Endodermal cell (in vitro differentiated cells): ENCODE data around the gene BRD4. TPM values are rescaled to one million over a fixed set of nuclear protein-coding genes. Genes with fewer than 3 reads are reported as not detected.

Experiments used
- DNase-seq: peaks from one replicate; pipeline ENCODE4 v3.0.0-alpha.2; 2017
- H3K27ac ChIP-seq: 2 replicates; pipeline ENCODE4 v1.5.1; 2013; ENCODE audit warnings: mild to moderate bottlenecking, low read depth, low read length, moderate library complexity
- H3K27me3 ChIP-seq: 2 replicates; pipeline ENCODE4 v1.6.1; 2013; ENCODE audit warnings: mild to moderate bottlenecking, low read length, moderate library complexity; ENCODE audit not compliant: insufficient read depth, control insufficient read depth, poor library complexity, severe bottlenecking
- H3K36me3 ChIP-seq: 2 replicates; pipeline ENCODE4 v1.7.0; 2013; ENCODE audit warnings: mild to moderate bottlenecking, low read length, moderate library complexity; ENCODE audit not compliant: control insufficient read depth, insufficient read depth
- H3K4me1 ChIP-seq: one replicate; pipeline ENCODE4 v1.7.0; 2013; ENCODE audit warnings: low read length; ENCODE audit not compliant: control insufficient read depth, insufficient read depth
- H3K4me3 ChIP-seq: 2 replicates; pipeline ENCODE4 v1.5.1; 2013; ENCODE audit warnings: mild to moderate bottlenecking, low read length, moderate library complexity
- H3K9ac ChIP-seq: 2 replicates; pipeline ENCODE4 v1.6.1; 2013; ENCODE audit warnings: mild to moderate bottlenecking, low read length, moderate library complexity; ENCODE audit not compliant: poor library complexity, severe bottlenecking; ENCODE audit errors: extremely low read depth
- H3K9me3 ChIP-seq: 2 replicates; pipeline ENCODE4 v1.6.1; 2013; ENCODE audit warnings: mild to moderate bottlenecking, low read length, moderate library complexity; ENCODE audit not compliant: control insufficient read depth
- H3K27ac Mint-ChIP-seq: 2 replicates; pipeline ENCODE4 v1.8.0; 2020; ENCODE audit warnings: mixed read lengths
- H3K27me3 Mint-ChIP-seq: 2 replicates; pipeline ENCODE4 v1.8.0; 2021; ENCODE audit warnings: mild to moderate bottlenecking, mixed read lengths; ENCODE audit not compliant: insufficient read depth
- H3K36me3 Mint-ChIP-seq: 2 replicates; pipeline ENCODE4 v1.8.0; 2020; ENCODE audit warnings: low read depth, mixed read lengths
- H3K4me1 Mint-ChIP-seq: 2 replicates; pipeline ENCODE4 v1.8.0; 2020; ENCODE audit warnings: mixed read lengths
- H3K4me3 Mint-ChIP-seq: 2 replicates; pipeline ENCODE4 v1.8.0; 2020; ENCODE audit warnings: mild to moderate bottlenecking, moderate library complexity, mixed read lengths
- H3K9me3 Mint-ChIP-seq: 2 replicates; pipeline ENCODE4 v1.8.0; 2020; ENCODE audit warnings: mild to moderate bottlenecking, mixed read lengths
- CTCF ChIP-seq: fragments of 200-600 bp; sonication (generic); conservative IDR thresholded peaks from 2 replicates; pipeline ENCODE4 v1.5.0; 2021; ENCODE audit warnings: antibody characterized with exemption, mild to moderate bottlenecking
- WGBS, 2 experiments: methylation state at CpG; one replicate each; pipeline versions ENCODE4 v1.1.5 to v1.1.7; 2013; ENCODE audit warnings: missing lambda C conversion rate in 2 of 2, mixed read lengths in 1 of 2; ENCODE audit not compliant: insufficient coverage in 1 of 2, insufficient read length in 1 of 2; 5-methylcytosine and 5-hydroxymethylcytosine counted together
- total RNA-seq, 2 donors: library from RNA; stranded (reverse); fragmentation: NEBNext Ultra II Directional in 1 of 2; extraction: Animal tissue kit (Norgen Biotek cat#: 25700) in 1 of 2; gene quantifications; 2 replicates in 1 of 2; 3 replicates in 1 of 2; pipeline ENCODE4 v1.2.1, GENCODE V29; 2021

BRD4 gene
- total RNA-seq, 2 donors from 2014 or later = 149 to 156 TPM

GRCh38 chr19:15288146-15288963 is 44.0 kb downstream of the BRD4 start:
- Histone ChIP-seq H3K27me3 (no peaks in the 10 kb centered on the region), H3K36me3 (no peaks in the 10 kb centered on the region), H3K4me1 (peaks cover 18% of the 10 kb centered on the region), H3K9me3 (no peaks in the 10 kb centered on the region), H3K9ac (no peak overlapping the region), H3K4me3 (no peak overlapping the region), H3K27ac (peak overlapping the region; percentile 42)
- Mint-ChIP-seq H3K36me3 (no peaks in the 10 kb centered on the region), H3K4me1 (peaks cover 72% of the 10 kb centered on the region), H3K9me3 (no peaks in the 10 kb centered on the region), H3K27ac (peak overlapping the region; percentile 80), H3K4me3 (no peak overlapping the region), H3K27me3 (no peaks in the 10 kb centered on the region)
- no peak for TF ChIP-seq CTCF
- no peak for DNase-seq
- WGBS, 2 experiments = 88 to 95% methylated on average over 6 to 14 of the region's 14 CpGs

DNA sequence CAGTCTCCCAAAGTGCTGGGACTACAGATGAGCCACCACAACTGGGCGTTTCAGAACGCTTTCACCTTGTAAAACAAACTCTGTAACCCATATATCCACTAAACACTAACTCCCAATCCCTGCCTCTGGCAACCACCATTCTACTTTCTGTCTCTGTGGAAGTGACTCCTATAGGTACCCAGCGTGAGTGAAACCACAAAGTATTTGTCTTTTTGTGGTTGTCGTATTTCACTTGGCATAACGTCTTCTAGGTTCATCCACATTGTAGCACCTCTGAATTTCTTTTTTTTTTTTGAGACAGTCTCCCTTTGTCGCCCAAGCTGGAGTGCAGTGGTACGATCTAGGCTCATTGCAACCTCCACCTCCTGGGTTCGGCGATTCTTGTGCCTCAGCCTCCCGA is 44.8 kb downstream of the BRD4 start:
- H3K4me3 ChIP-seq = no peak overlapping the region
- no peaks in the 10 kb centered on the region for H3K9me3 Mint-ChIP-seq
- no peaks in the 10 kb centered on the region for H3K36me3 Mint-ChIP-seq
- no peak for DNase-seq
- no peaks in the 10 kb centered on the region for H3K27me3 ChIP-seq
- peaks cover 20% of the 10 kb centered on the region for H3K4me1 ChIP-seq
- no peak overlapping the region for H3K9ac ChIP-seq
- no peak overlapping the region for H3K27ac ChIP-seq
- H3K36me3 ChIP-seq = no peaks in the 10 kb centered on the region
- no peak overlapping the region for H3K4me3 Mint-ChIP-seq
- H3K27me3 Mint-ChIP-seq = no peaks in the 10 kb centered on the region
- no peaks in the 10 kb centered on the region for H3K9me3 ChIP-seq
- H3K4me1 Mint-ChIP-seq = peaks cover 70% of the 10 kb centered on the region
- WGBS, 2 experiments = 96 to 97% methylated on average over 9 to 10 of the region's 10 CpGs
- TF ChIP-seq CTCF = no peak
- H3K27ac Mint-ChIP-seq = peak overlapping the region; percentile 5

DNA sequence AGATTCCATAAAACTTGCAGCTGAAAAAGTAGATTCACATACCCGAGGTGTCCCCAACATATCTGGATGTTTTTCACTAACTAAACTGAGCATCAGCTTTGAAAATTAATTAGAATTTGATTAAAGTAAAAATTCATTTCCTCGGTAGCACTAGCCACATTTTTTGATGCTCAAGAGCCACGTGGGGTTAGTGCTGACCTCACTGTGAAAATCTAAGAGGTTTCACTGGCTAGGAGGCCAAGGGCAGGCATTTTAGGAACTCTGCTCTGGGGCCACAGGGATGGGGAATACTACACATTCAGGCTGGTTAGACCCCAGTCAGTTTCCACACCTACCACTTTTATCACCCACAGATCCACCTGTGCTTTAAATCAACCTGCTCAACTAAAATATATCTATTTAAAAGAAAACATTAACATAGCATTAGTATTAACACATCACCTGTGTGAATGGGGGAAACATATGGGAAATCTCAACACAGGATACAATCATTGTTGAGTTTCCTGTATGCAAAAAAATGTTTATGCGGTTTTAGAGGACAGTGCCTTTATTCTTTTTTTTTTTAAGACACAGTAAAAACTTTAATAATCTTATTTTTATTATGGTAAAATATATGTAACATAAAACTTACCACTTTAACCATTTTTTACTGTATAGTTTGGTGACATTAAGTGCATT is 45.5 kb downstream of the BRD4 start:
- Mint-ChIP-seq H3K27me3 (no peaks in the 10 kb centered on the region), H3K4me3 (no peak overlapping the region), H3K4me1 (peaks cover 71% of the 10 kb centered on the region), H3K36me3 (no peaks in the 10 kb centered on the region), H3K27ac (no peak overlapping the region), H3K9me3 (no peaks in the 10 kb centered on the region)
- H3K27ac ChIP-seq = no peak overlapping the region
- WGBS, 2 experiments = 82 to 84% methylated on average over 2 to 4 of the region's 4 CpGs
- no peak overlapping the region for H3K9ac ChIP-seq
- peaks cover 25% of the 10 kb centered on the region for H3K4me1 ChIP-seq
- no peak for DNase-seq
- H3K4me3 ChIP-seq = no peak overlapping the region
- H3K9me3 ChIP-seq = no peaks in the 10 kb centered on the region
- no peak for TF ChIP-seq CTCF
- no peaks in the 10 kb centered on the region for H3K27me3 ChIP-seq
- H3K36me3 ChIP-seq = no peaks in the 10 kb centered on the region
